ENCODE data around the gene MIF4GD.

DNA sequence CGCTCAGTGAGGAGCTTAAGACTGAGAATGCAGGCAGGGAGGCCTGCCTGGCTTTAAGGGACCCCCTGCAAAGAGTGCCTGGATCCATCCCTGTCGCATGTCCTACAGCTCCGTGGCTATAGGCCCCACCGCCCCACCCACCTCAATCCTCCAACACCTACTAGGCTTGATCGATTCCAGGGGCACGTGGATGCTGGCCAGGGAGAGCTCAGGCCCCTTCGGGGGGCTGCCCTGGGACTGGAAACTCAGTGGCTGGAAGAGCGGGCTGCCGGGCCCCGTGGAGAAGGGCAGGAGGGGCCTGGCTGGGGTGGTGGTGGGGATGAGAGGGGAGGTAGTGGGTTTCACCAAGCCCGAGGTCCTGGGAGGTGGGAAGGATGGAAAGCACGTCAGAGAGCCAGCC lies 31.8 kb downstream of the MIF4GD start:
- no peak for TF ChIP-seq POLR2AphosphoS2 (conservative IDR thresholded peaks at IDR 0.05; ENCODE audit: low read length)
- no peak for TF ChIP-seq MAX (IDR thresholded peaks at IDR 0.05)
- TF ChIP-seq MYC (IDR thresholded peaks at IDR 0.05; ENCODE audit: borderline replicate concordance, low read length), result no peak
- no peak for TF ChIP-seq POLR2A (IDR thresholded peaks at IDR 0.05; ENCODE audit: low read length)
